ENCODE results near the gene CCDC102B.
"Not testable (repeated sequence)": the region's sequence is repeated elsewhere in the genome, so short reads cannot be mapped to it uniquely, and the experiment has no call there.

The CCDC102B gene

GRCh38 chr18:68983126-68983525, 185.2 kb downstream of the CCDC102B start:
- DNase-seq: no peak

GRCh38 chr18:68984342-68984741, 186.5 kb downstream of the CCDC102B start:
- DNase-seq: no peak

- DNase-seq: no peak
These were observed 187.4 kb downstream of the CCDC102B start for GRCh38 chr18:68985172-68985820.

- DNase-seq: no peak
These were observed 193.4 kb downstream of the CCDC102B start for GRCh38 chr18:68991286-68991685.

GRCh38 chr18:68992719-68993482, 195.0 kb downstream of the CCDC102B start:
- no peak for DNase-seq

- DNase-seq: no peak
These were observed 197.8 kb downstream of the CCDC102B start for GRCh38 chr18:68995675-68996074.

- DNase-seq: no peak
These were observed 200.0 kb downstream of the CCDC102B start for GRCh38 chr18:68997845-68998244.

GRCh38 chr18:69000366-69000765, 202.5 kb downstream of the CCDC102B start:
- DNase-seq: no peak

- DNase-seq: no peak
These were observed 204.4 kb downstream of the CCDC102B start for GRCh38 chr18:69002233-69002632.

GRCh38 chr18:69006212-69006611, 208.3 kb downstream of the CCDC102B start:
- DNase-seq: not testable (repeated sequence)

- no peak for DNase-seq
These were observed 210.7 kb downstream of the CCDC102B start for GRCh38 chr18:69008538-69008937.

- no peak for DNase-seq
These were observed 223.4 kb downstream of the CCDC102B start for GRCh38 chr18:69021211-69021805.

- DNase-seq: no peak
These were observed 224.5 kb downstream of the CCDC102B start for GRCh38 chr18:69022426-69022825.

GRCh38 chr18:69031571-69031970, 233.7 kb downstream of the CCDC102B start:
- DNase-seq: no peak

GRCh38 chr18:69032009-69032408, 234.1 kb downstream of the CCDC102B start:
- DNase-seq: no peak

- DNase-seq: no peak
These were observed 237.9 kb downstream of the CCDC102B start for GRCh38 chr18:69035756-69036155.

- no peak for DNase-seq
These were observed 246.3 kb downstream of the CCDC102B start for GRCh38 chr18:69044215-69044614.

GRCh38 chr18:69064063-69064462, 266.2 kb downstream of the CCDC102B start:
- no peak for DNase-seq

GRCh38 chr18:69067048-69067447, 269.2 kb downstream of the CCDC102B start:
- DNase-seq: no peak

- DNase-seq: no peak
These were observed 273.8 kb downstream of the CCDC102B start for GRCh38 chr18:69071680-69072079.

- DNase-seq: no peak
These were observed 284.0 kb downstream of the CCDC102B start for GRCh38 chr18:69081846-69082245.

- no peak for DNase-seq
These were observed 284.6 kb downstream of the CCDC102B start for GRCh38 chr18:69082499-69082898.

GRCh38 chr18:69085951-69086350, 288.1 kb downstream of the CCDC102B start:
- no peak for DNase-seq

GRCh38 chr18:69088973-69089372, 291.1 kb downstream of the CCDC102B start:
- no peak for DNase-seq
